Lower lobe of right lung (tissue), 2 donors: ENCODE measurements around the gene TMEM179B. TPM values are rescaled to one million over a fixed set of nuclear protein-coding genes. Genes with fewer than 3 reads are reported as not detected.
A peak's percentile ranks its signal among the peaks of the same experiment; 100 is the strongest.

Experiments used
- ATAC-seq, 2 donors: fragments of 200-7000 bp; cut with Tn5 transposase; one replicate each; pipeline ENCODE4 v1.9.1; 2020 to 2022; ENCODE audit warnings: mild to moderate bottlenecking in 2 of 2, moderate library complexity in 2 of 2
- DNase-seq: peaks from one replicate; pipeline ENCODE4 v3.0.0-alpha.2; 2020
- H3K27ac ChIP-seq: fragments of 200-600 bp; one replicate; pipeline ENCODE4 v1.8.0; 2022
- H3K27me3 ChIP-seq: fragments of 200-600 bp; one replicate; pipeline ENCODE4 v1.8.0; 2022; ENCODE audit warnings: low read depth
- H3K36me3 ChIP-seq: fragments of 200-600 bp; one replicate; pipeline ENCODE4 v1.8.0; 2022; ENCODE audit warnings: mild to moderate bottlenecking
- H3K4me1 ChIP-seq: fragments of 200-600 bp; one replicate; pipeline ENCODE4 v1.8.0; 2022
- H3K4me3 ChIP-seq: fragments of 200-600 bp; one replicate; pipeline ENCODE4 v1.8.0; 2022; ENCODE audit warnings: mild to moderate bottlenecking
- H3K9me3 ChIP-seq: fragments of 200-600 bp; one replicate; pipeline ENCODE4 v1.8.0; 2022
- CTCF ChIP-seq: fragments of 200-600 bp; IDR thresholded peaks from one replicate; pipeline ENCODE4 v1.8.0; 2022; ENCODE audit warnings: antibody characterized with exemption, mild to moderate bottlenecking
- intact Hi-C: fragments of 100-400 bp; cut with DNase I; formaldehyde crosslinking; loops from one replicate; pipeline ENCODE4 v1.11.0; 2022
- microRNA-seq: library from miRNA; unstranded; fragments of <30 nt; microRNA quantifications from one replicate; pipeline ENCODE4 v1.2.0, GENCODE V29; 2020; ENCODE audit warnings: borderline number of aligned reads
- total RNA-seq: library from RNA; stranded (reverse); fragmentation: NEBNext Ultra II Directional; extraction: Animal tissue kit (Norgen Biotek cat#: 25700); gene quantifications from one replicate; pipeline ENCODE4 v1.2.1, GENCODE V29; 2021
- donor health status: DM: no; HTN: yes; CAD: no; lungs with severe emphysema.

The TMEM179B gene
- total RNA-seq, 1 donor from 2014 or later, result 54.6 TPM

DNA sequence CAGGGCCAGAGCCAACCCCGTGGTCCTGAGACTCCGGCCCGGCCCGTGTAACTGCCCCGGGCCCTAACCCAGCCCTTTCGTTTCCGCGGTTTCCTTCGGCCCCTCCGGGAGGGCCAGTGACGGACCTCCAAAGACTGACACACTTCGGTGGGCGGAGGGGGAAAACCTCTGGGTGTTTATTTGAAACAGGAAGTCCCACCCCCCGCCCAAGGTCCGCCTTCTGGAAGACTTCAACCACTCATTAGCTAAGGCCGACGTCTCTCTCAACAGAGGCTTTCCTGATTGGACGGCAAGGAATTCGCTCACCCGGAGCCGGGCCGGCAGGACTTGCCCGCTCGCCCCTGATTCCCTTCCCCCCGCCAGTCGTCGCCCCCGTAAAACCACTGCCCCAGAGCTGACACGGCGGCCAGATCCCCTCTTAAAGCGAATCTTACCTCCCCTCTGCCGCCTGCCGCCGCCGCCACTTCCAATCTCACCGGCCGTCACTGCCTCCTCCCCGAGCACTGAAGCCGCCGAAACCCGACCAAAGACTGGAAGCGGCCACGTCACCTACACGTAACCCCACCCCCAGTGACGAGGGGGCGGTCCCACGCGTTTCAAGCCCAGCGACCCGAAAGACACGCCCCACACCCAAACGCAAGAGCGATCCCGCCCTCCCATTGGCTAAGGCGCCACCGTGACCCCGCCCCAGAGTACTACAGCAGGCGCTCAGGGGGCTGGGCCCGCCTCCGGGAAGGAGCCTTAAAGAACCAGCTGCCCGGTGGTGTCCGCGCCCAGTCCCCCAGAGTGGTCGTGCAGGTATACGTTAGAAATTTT is 44.5 kb downstream of the TMEM179B start, which contains the start of gene STX5:
TSS of gene STX5 (minus strand) at position 532 of the 816 bp plus-strand sequence. CDS start 808 bp downstream, outside the sequence.
- ATAC-seq (peak; percentile 99), DNase-seq (peak; percentile 99)
- Histone ChIP-seq H3K27me3 (no peaks in the 10 kb centered on the region), H3K4me1 (peaks cover 49% of the 10 kb centered on the region), H3K4me3 (peak within 1 kb of the TSS; percentile 94), H3K36me3 (peaks cover 54% of the 10 kb centered on the region), H3K9me3 (no peaks in the 10 kb centered on the region), H3K27ac (peak within 1 kb of the TSS; percentile 96)
- TF ChIP-seq CTCF, result no peak
- intact Hi-C loops, result no loop called here

GRCh38 chr11:62832336-62833234 is 45.4 kb downstream of the TMEM179B start, which contains the start of gene TEX54:
TSS of gene TEX54 (minus strand) at chr11:62832841.
- Histone ChIP-seq H3K27ac (peak within 1 kb of the TSS; percentile 96), H3K36me3 (peaks cover 45% of the 10 kb centered on the region), H3K4me1 (peaks cover 50% of the 10 kb centered on the region), H3K27me3 (no peaks in the 10 kb centered on the region), H3K4me3 (peak within 1 kb of the TSS; percentile 94), H3K9me3 (no peaks in the 10 kb centered on the region)
- TF ChIP-seq CTCF, result no peak
- intact Hi-C loops, result no loop called here
- peak; percentile 58 for DNase-seq
- peak; percentile 5 to 32 for ATAC-seq

DNA sequence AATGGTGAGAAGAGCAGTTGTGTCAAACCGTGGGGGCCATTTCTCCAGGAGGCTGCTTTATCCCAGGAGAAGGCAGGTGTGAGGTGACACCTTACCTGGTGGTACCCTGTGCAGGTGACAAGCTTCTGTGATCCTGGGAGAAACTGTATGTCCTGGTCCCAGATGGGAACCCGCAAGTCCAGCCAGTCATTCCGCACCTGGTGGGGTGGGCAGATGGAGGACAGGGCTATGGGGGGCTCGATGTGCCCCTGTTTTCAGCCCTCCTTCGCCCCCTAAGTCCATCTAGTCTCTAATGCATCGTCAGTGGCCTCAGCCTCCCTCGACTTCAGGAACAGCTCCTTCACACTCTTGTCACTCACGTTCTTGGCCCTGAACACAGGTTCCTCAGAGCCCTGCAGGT is 48.1 kb downstream of the TMEM179B start:
- intact Hi-C loops, result no loop called here
- Histone ChIP-seq H3K9me3 (no peaks in the 10 kb centered on the region), H3K4me1 (peaks cover 42% of the 10 kb centered on the region), H3K27me3 (no peaks in the 10 kb centered on the region), H3K4me3 (no peak overlapping the region), H3K27ac (no peak overlapping the region), H3K36me3 (peaks cover 28% of the 10 kb centered on the region)
- ATAC-seq, result no peak
- no peak for DNase-seq
- no peak for TF ChIP-seq CTCF

- no peak for TF ChIP-seq CTCF
- DNase-seq, result peak; percentile 96
- Histone ChIP-seq H3K36me3 (peaks cover 23% of the 10 kb centered on the region), H3K27ac (peak within 1 kb of the TSS; percentile 100), H3K4me1 (peaks cover 26% of the 10 kb centered on the region), H3K4me3 (peak within 1 kb of the TSS; percentile 100), H3K9me3 (no peaks in the 10 kb centered on the region), H3K27me3 (no peaks in the 10 kb centered on the region)
- intact Hi-C loops, result no loop called here
- peak; percentile 83 to 87 for ATAC-seq
Measured at GRCh38 chr11:62839050-62839945, 52.1 kb downstream of the TMEM179B start, which contains the start of gene WDR74. TSS of gene WDR74 (minus strand) at chr11:62839590. CDS start at chr11:62839570, 20 bp downstream.

Small RNA genes within 50 kb of the gene (microRNA-seq; reads per million reads assigned to microRNA genes)
- not detected for gene MIR6514
- gene MIR6748, result not detected

Other genes with a start within 250 kb of the TMEM179B start
- gene AHNAK, start 240.6 kb upstream of the TMEM179B start, total RNA-seq, result 809 TPM
- 899 TPM for gene EEF1G, start 213.5 kb upstream of the TMEM179B start, total RNA-seq
- 15.8 TPM for gene TUT1, start 195.9 kb upstream of the TMEM179B start, total RNA-seq
- gene MTA2, start 185.5 kb upstream of the TMEM179B start, total RNA-seq, result 68.4 TPM
- gene EML3, start 174.6 kb upstream of the TMEM179B start, total RNA-seq, result 69.3 TPM
- gene ROM1, start 174.1 kb upstream of the TMEM179B start, total RNA-seq, result 5.6 TPM
- gene B3GAT3, start 165.4 kb upstream of the TMEM179B start, total RNA-seq, result 32.6 TPM
- gene GANAB, start 140.8 kb upstream of the TMEM179B start, total RNA-seq, result 228 TPM
- 18.6 TPM for gene INTS5, start 134.1 kb upstream of the TMEM179B start, total RNA-seq
- 37.1 TPM for gene C11orf98, start 122.2 kb upstream of the TMEM179B start, total RNA-seq
- gene CSKMT, start 122.1 kb upstream of the TMEM179B start, total RNA-seq, result 12.1 TPM
- 6.1 TPM for gene UQCC3, start 115.7 kb upstream of the TMEM179B start, total RNA-seq
- gene LBHD1, start 115.1 kb upstream of the TMEM179B start, total RNA-seq, result 11.1 TPM
- gene UBXN1, start 108.3 kb upstream of the TMEM179B start, total RNA-seq, result 116 TPM
- gene LRRN4CL, start 97.9 kb upstream of the TMEM179B start, total RNA-seq, result 3.4 TPM
- gene BSCL2, start 80.0 kb upstream of the TMEM179B start, total RNA-seq, result 87.0 TPM
- gene GNG3, start 79.7 kb upstream of the TMEM179B start, total RNA-seq, result not detected
- gene HNRNPUL2, start 59.9 kb upstream of the TMEM179B start, total RNA-seq, result 46.1 TPM
- 24.3 TPM for gene TTC9C, start 58.9 kb upstream of the TMEM179B start, total RNA-seq
- 11.6 TPM for gene ZBTB3, start 33.2 kb upstream of the TMEM179B start, total RNA-seq
- gene POLR2G, start 25.8 kb upstream of the TMEM179B start, total RNA-seq, result 57.5 TPM
- gene TAF6L, start 16.0 kb upstream of the TMEM179B start, total RNA-seq, result 23.6 TPM
- gene TMEM223, start 4.6 kb downstream of the TMEM179B start, total RNA-seq, result 17.2 TPM
- gene NXF1, start 18.0 kb downstream of the TMEM179B start, total RNA-seq, result 93.2 TPM
- 42.0 TPM for gene STX5, start 44.6 kb downstream of the TMEM179B start, total RNA-seq
- not detected for gene TEX54, start 45.4 kb downstream of the TMEM179B start, total RNA-seq
- 35.3 TPM for gene WDR74, start 52.2 kb downstream of the TMEM179B start, total RNA-seq
- 214 TPM for gene SLC3A2, start 93.5 kb downstream of the TMEM179B start, total RNA-seq
- gene CHRM1, start 134.0 kb downstream of the TMEM179B start, total RNA-seq, result 6.8 TPM
- not detected for gene SLC22A6, start 197.6 kb downstream of the TMEM179B start, total RNA-seq
- gene SLC22A8, start 228.4 kb downstream of the TMEM179B start, total RNA-seq, result not detected